ENCODE results near the gene SHB.
"Not testable (repeated sequence)": the region's sequence is repeated elsewhere in the genome, so short reads cannot be mapped to it uniquely, and the experiment has no call there.

SHB gene

DNA sequence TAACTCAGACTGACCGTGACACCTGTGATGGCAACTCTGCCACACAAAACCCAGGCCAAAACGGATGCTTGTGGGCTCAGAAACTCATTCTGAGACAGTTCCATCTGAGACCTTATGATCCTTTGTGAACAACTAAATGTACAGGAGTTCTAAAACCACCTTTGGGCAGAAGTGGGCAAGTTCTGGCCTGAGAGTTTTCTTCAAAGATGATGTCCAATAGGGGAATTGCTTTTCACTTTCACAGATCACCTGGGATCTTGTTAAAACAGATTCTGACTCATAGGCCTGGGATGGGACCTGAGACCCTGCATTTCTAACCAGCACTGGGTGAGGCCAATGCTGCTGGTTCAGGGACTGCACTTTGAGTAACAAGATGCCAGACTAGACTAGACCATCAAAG, 97.3 kb downstream of the SHB start:
- Mint-ChIP-seq H3K27ac (no peak overlapping the region), H3K27me3 (no peaks in the 10 kb centered on the region), H3K9me3 (no peaks in the 10 kb centered on the region), H3K4me3 (no peak overlapping the region), H3K4me1 (peaks cover 10% of the 10 kb centered on the region)
- DNase-seq = no peak
- no peak for ATAC-seq

- Mint-ChIP-seq H3K27ac (no peak overlapping the region), H3K4me3 (no peak overlapping the region), H3K27me3 (no peaks in the 10 kb centered on the region), H3K9me3 (no peaks in the 10 kb centered on the region), H3K4me1 (peaks cover 16% of the 10 kb centered on the region)
- ATAC-seq (peak; percentile 41), DNase-seq (no peak)
Observed at GRCh38 chr9:37971108-37971459, 97.9 kb downstream of the SHB start.

GRCh38 chr9:37970301-37971107, 98.5 kb downstream of the SHB start:
- Mint-ChIP-seq H3K9me3 (no peaks in the 10 kb centered on the region), H3K27ac (no peak overlapping the region), H3K4me3 (no peak overlapping the region), H3K27me3 (no peaks in the 10 kb centered on the region), H3K4me1 (peaks cover 22% of the 10 kb centered on the region)
- DNase-seq (no peak), ATAC-seq (no peak)

DNA sequence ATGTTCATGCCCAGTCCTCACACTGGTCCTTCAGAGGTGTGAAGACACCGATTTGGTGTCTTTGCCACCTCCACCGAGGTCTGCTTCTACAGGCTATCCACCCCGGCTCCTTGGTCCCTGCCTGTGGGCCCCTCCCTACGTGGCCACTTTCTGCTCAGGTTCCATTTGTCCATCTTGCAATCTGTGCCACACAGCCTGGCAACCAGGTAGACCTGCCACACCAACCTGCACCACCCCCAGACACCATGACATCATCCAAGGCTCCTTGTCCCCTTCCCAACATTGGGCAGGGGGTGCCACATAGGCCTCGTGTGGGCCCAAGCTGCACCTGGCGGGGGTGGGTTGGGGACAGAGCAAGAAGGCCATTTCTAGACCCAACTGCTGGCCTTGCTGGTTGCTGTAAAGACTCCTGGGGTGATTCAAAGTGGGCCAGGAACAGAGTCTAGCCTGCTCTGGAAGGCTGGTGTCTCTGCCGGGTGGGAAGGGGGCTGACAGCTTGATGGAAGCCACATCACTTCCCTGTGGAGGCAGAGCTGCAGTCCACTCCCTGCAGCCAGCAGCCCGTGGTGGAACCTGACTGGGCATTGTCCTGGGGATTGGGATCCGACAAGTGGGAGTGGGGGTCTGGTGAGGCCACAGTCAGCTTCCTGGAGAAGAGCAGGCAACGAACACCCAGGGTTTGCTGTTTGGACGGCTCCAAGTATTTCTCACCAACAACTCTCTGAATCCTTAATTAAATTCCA, 99.3 kb downstream of the SHB start:
- Mint-ChIP-seq H3K9me3 (no peaks in the 10 kb centered on the region), H3K27me3 (no peaks in the 10 kb centered on the region), H3K4me3 (no peak overlapping the region), H3K4me1 (peaks cover 29% of the 10 kb centered on the region), H3K27ac (no peak overlapping the region)
- ATAC-seq (no peak), DNase-seq (no peak)

- DNase-seq = no peak
- no peak overlapping the region for H3K27ac Mint-ChIP-seq
- H3K9me3 Mint-ChIP-seq = no peaks in the 10 kb centered on the region
- H3K4me3 Mint-ChIP-seq = no peak overlapping the region
- no peak for ATAC-seq
- no peaks in the 10 kb centered on the region for H3K27me3 Mint-ChIP-seq
- peaks cover 35% of the 10 kb centered on the region for H3K4me1 Mint-ChIP-seq
Observed at GRCh38 chr9:37969130-37969529, 99.9 kb downstream of the SHB start.

GRCh38 chr9:37968228-37968701, 100.8 kb downstream of the SHB start:
- Mint-ChIP-seq H3K27ac (no peak overlapping the region), H3K9me3 (no peaks in the 10 kb centered on the region), H3K4me3 (no peak overlapping the region), H3K27me3 (no peaks in the 10 kb centered on the region), H3K4me1 (peaks cover 44% of the 10 kb centered on the region)
- DNase-seq (no peak), ATAC-seq (no peak)

GRCh38 chr9:37967761-37968080, 101.3 kb downstream of the SHB start:
- ATAC-seq (no peak), DNase-seq (no peak)
- no peaks in the 10 kb centered on the region for H3K9me3 Mint-ChIP-seq
- H3K4me1 Mint-ChIP-seq = peaks cover 46% of the 10 kb centered on the region
- H3K4me3 Mint-ChIP-seq = no peak overlapping the region
- no peaks in the 10 kb centered on the region for H3K27me3 Mint-ChIP-seq
- H3K27ac Mint-ChIP-seq = no peak overlapping the region

DNA sequence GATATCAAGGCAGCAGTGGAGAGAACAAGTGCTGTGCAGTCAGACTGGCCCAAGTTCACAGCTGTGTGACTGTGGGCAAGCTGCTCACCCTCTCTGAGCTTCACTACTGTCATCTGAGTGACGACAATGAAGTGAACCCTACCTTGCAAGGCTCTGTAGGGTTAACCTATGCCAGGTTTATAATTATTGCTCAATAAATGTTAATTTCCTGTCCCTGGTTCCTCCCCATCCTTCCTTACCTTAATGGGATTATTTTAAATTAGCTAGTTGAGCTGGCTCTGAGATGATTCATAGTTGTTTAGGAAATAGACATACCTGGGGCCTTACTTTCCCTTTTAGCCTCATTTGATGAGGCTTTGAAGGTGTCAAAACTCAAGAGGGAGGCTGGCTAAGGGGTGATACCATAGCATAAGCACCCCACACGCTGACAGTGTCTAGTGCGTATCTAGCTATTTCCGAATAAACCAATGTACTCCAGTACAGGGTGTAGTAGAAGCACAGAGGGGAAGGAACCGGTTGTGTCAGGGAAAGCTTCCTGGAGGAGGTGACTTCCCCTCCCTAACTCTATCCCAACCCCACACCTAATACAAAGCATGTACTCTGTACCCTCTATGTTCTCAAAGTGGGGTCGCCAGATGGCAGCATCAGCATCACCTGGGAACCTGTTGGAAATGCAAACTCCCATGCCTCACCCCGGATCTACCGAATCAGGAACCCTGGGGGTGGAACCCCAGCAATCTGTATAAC, 101.8 kb downstream of the SHB start:
- ATAC-seq = no peak

DNA sequence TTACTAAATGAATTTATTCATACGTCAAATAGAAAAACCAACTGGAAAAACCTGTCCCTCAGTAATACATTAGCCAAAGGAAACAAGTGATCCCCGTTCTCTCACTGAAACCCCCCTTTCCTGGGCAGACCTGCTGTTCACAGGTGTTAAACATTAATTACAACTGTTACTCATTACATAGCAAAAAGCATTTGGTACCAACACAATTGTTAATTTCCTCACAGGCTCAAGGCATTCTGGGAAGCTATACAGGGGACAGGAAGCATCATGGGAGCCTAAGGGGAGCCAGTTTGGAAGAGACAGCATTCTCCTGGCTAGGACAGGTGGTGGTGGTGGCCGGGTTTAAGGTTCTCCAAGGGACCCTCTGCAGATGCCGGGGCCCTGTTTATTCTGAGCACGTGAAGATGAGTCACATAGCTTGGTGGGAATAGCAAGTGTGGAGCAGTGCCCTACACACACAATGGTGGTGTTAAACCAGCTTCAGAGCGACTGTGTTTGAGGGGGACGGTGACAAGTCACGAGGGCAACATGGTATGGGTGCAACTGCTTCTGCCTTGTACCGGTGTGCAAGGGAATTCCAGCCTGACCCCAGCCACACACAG, 102.5 kb downstream of the SHB start:
- ATAC-seq = no peak
- no peak overlapping the region for H3K4me3 Mint-ChIP-seq
- no peak overlapping the region for H3K27ac Mint-ChIP-seq
- H3K27me3 Mint-ChIP-seq = no peaks in the 10 kb centered on the region
- no peaks in the 10 kb centered on the region for H3K9me3 Mint-ChIP-seq
- DNase-seq = no peak
- H3K4me1 Mint-ChIP-seq = peaks cover 53% of the 10 kb centered on the region

More for the DNA sequence above, 101.8 kb downstream of the SHB start:
- Mint-ChIP-seq H3K27me3 (no peaks in the 10 kb centered on the region), H3K27ac (no peak overlapping the region), H3K4me3 (no peak overlapping the region), H3K9me3 (no peaks in the 10 kb centered on the region), H3K4me1 (peaks cover 46% of the 10 kb centered on the region)
- DNase-seq = no peak

- not testable (repeated sequence) for H3K27me3 Mint-ChIP-seq, H3K4me3 Mint-ChIP-seq, H3K9me3 Mint-ChIP-seq
- ATAC-seq (peak; percentile 89), DNase-seq (peak; percentile 29 to 39)
- Mint-ChIP-seq H3K27ac (peak overlapping the region in 1 of 2 donors; percentile 14), H3K4me1 (peaks cover 60% of the 10 kb centered on the region)
Observed at GRCh38 chr9:37965676-37966345, 103.2 kb downstream of the SHB start.

DNA sequence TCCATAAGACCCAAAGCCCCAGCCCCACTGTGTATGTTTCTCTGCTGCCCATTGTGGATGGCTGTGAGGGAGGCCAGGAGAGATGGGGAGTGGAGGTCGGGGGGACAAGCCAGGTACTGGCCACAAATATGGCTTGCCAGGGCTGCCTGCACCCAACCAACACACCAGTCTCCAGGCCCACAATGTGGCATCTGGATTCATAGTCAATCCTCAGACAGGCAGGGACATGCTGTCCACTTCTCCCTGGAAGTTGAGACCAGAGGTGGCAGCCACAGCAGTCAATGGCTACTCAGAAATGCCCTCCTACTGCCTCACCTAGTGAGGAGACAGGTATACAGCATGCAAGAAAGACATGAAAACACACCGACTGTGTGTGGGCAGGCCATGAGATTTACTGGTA, 103.9 kb downstream of the SHB start:
- ATAC-seq (no peak), DNase-seq (no peak)
- peak overlapping the region in 1 of 2 donors; percentile 63 for H3K4me3 Mint-ChIP-seq
- H3K9me3 Mint-ChIP-seq = no peaks in the 10 kb centered on the region
- peak overlapping the region in 1 of 2 donors; percentile 93 for H3K27ac Mint-ChIP-seq
- no peaks in the 10 kb centered on the region for H3K27me3 Mint-ChIP-seq
- peaks cover 63% of the 10 kb centered on the region for H3K4me1 Mint-ChIP-seq

GRCh38 chr9:37964740-37965081, 104.3 kb downstream of the SHB start:
- ATAC-seq (no peak), DNase-seq (peak in 1 of 2 donors; percentile 24)
- Mint-ChIP-seq H3K27me3 (no peaks in the 10 kb centered on the region), H3K4me1 (peaks cover 63% of the 10 kb centered on the region), H3K9me3 (no peaks in the 10 kb centered on the region), H3K4me3 (peak overlapping the region; percentile 53 to 63), H3K27ac (peak overlapping the region; percentile 92 to 93)

DNA sequence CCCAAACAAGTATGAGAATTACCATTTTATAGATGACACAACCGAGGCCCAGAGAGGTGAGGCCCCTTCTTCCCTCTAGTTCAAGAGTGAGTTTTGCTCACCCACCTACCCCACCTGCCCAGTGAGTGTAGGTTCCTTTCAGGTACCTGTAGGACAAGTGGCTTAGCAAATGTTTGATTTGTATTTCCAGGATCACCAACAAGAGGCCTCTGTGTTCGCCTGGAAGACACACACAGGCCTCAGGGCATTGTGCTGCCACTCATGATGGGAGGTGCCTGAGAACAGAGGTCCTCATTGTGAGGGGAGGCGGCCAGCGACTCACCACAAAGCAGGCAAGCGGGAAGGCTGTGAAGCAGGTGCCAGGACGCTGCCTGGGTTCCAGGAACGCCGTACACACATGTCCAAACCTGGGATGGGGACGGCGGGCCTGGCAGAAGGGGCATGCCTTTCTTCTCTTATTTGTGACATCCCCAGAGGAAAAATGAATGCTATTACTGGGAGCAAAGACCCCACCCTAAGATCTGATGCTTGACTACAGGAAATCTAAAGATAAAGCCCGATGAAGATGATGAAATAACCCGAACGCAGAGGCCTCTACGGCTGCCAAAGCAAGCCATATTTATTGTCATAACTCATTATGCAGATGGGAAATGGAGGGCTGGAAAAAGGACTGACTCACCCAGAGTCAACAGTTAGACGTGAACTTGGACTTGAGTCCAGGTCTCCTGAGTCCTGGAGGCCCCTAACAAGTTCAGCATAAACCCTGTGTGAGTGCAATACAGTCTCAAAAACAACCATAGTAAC, 104.9 kb downstream of the SHB start:
- DNase-seq (peak in 1 of 2 donors; percentile 21), ATAC-seq (peak; percentile 70)
- H3K9me3 Mint-ChIP-seq = no peaks in the 10 kb centered on the region
- peak overlapping the region; percentile 93 to 94 for H3K27ac Mint-ChIP-seq
- peak overlapping the region in 1 of 2 donors; percentile 63 for H3K4me3 Mint-ChIP-seq
- peaks cover 63% of the 10 kb centered on the region for H3K4me1 Mint-ChIP-seq
- H3K27me3 Mint-ChIP-seq = no peaks in the 10 kb centered on the region

DNA sequence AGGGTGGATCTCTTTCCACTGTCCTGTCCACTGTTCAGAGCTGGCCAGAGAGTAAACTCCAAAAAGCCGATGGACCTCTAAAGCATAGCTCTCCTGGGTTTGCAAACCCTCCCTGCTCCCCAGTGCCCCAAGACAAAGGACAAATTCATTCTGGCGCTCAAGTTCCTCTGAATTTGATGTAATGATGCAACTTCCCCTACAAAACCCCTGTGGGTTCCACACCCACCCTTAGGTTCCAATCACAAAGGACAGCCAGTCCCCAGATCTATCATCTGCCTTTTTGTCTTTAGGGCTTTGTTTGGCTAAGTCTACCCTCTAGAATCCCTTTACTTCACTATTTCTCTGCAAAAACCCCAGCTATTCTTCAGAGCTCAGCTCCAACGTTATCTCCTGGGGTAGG, 107.7 kb downstream of the SHB start:
- Mint-ChIP-seq H3K27ac (peak overlapping the region; percentile 92 to 94), H3K9me3 (no peaks in the 10 kb centered on the region), H3K4me3 (peak overlapping the region in 1 of 2 donors; percentile 71), H3K4me1 (peaks cover 50% of the 10 kb centered on the region), H3K27me3 (no peaks in the 10 kb centered on the region)
- ATAC-seq = no peak
- no peak for DNase-seq
